Activated T-helper 9 cell treated with anti-CD3 and anti-CD28 coated beads, Interleukin-2, amount 50 U/mL, for 16 hours (primary cell): ENCODE data around the gene CSRP3.
A peak's percentile ranks its signal among the peaks of the same experiment; 100 is the strongest.

ENCODE experiments used
- DNase-seq: peaks from one replicate; pipeline ENCODE4 v3.0.0-alpha.2; 2020; ENCODE audit warnings: low read depth

CSRP3 gene

DNA sequence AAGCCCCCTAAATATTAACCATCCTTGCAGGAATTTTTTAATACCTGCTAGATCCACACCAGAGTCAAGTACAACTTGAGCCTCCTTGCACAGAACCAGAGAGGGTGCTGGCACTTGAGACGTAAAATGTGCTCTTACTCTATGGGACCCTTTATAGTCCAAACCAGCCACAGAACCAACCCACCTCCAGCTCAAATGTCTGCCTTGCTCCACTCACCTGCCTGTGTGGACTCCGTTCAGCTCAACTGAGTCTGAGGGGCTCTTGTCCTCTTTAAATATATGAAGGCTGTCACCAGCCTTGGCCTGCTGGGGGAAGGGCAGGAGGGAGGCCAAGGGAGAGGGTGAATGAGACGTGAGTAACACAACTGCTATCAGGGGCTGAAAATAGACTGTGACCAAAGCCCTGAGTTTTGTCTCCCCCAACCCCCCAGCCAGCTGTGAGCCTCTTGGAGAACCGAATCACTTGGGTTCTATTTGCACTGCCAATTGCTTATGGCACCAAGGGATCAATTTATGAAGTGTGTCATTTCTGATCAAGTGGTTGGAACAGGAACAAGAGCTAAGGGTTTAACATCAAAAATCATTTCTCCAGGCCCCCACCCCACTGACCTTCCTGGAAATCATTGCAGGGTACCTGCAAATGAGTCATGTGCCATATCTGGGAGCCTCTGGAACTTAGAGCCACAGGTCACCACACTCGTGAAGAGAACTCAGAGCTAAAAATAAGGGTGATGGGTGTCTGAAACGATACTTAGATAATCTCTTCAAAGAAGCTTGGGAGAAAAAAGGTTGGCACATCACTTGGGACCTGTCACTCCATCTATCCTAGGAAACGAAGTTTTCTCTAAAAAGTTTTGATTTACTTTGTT lies at the start of gene CSRP3:
Gene CSRP3, minus strand, starts transcription at position 247 of the 869 bp plus-strand sequence. CDS start 9,535 bp downstream, outside the sequence.
- no peak for DNase-seq

DNA sequence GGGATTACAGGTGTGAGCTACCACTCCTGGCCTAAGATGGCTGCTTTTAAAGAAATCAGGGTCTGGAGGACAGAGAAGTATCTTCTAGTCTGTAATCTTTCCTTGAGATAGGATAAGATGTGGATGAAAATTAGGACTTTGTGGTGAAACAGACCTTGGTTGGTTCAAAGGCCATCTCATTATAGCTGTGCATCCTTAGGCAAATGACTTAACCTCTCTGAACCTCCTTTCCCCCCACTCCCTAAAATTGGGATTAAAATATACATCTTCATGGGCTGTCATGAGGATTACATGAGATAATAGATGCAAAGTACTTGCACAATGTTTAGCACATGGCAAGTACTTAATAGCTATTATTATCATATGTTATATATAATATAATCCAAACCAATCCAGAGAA lies 49.8 kb upstream of the CSRP3 start:
- no peak for DNase-seq

DNA sequence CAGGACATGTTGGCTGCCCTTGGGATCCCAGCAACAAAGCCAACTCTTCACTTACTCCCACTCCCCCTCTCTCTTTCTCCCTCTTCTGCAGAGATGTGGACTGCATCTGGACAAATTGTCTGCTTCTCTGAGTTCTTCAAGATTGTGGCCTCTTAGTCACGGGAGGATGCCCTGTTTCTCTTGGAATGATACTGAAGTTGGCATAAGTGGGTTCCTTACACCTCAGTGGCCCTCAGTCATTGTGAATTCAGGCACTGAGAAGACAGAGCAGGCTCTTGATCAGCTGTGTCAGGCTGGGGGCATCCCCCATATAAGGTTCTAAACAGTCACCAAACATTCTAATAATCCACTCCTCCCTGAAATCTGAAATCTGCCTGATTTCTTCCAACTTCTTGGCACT lies 45.0 kb upstream of the CSRP3 start:
- no peak for DNase-seq

DNA sequence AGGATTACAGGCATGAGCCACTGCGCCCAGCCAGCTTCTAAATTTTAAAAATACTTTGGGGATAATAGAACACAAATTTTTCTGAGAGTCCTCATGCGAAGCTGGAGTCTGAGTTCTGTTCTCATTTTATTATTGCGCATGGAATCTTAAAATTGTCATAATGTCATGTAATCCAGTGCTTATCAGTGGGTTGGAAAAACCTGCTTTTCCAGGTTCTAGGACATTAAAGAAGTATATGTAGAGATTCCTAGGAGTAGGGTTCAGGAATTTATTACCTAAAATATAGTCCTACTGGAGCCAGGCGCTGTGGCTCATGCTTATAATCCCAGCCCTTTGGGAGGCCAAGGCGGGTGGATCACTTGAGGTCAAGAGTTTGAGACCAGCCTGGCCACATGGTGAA lies 43.6 kb upstream of the CSRP3 start:
- no peak for DNase-seq

GRCh38 chr11:19244621-19245020 lies 42.8 kb upstream of the CSRP3 start:
- DNase-seq, result no peak

DNA sequence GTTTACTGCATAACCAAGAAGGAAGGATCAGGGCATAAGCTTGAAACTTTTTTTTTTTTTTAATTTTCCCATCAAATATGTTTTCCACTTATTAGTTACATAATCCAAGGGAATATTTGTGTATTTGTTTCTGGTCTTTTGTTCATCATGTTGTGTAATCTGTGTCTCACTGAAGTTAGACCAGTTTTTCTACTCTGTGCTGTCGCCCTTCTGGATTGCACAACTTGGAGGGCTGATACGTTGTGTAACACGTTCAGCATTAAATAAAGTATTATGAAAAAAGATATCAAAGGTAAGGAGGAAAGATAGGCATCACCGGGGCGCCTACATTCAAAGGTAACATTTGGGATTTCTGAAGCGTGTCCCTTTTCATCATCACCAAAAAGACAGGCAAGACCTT lies 42.3 kb upstream of the CSRP3 start:
- no peak for DNase-seq

GRCh38 chr11:19243613-19244012 lies 41.8 kb upstream of the CSRP3 start:
- DNase-seq, result no peak

DNA sequence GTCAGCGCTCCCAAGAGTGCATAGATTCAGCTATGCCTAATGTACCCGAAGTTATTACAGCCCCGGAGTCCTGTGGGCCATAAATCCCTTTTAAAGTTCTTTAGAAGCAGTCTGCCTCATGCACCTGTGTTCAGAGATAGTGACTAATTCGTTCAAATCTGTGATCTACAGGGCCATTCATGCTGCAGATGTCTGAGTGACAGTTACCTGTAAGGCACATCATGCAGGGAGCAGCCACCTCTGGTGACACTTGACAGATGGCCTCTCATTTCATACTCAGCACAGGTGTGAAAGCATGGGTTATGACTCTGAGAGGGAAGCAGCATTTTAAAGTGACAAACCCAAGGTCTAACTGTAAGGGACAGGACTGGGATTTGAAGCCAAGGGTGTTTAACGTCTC lies 41.4 kb upstream of the CSRP3 start:
- DNase-seq, result no peak

DNA sequence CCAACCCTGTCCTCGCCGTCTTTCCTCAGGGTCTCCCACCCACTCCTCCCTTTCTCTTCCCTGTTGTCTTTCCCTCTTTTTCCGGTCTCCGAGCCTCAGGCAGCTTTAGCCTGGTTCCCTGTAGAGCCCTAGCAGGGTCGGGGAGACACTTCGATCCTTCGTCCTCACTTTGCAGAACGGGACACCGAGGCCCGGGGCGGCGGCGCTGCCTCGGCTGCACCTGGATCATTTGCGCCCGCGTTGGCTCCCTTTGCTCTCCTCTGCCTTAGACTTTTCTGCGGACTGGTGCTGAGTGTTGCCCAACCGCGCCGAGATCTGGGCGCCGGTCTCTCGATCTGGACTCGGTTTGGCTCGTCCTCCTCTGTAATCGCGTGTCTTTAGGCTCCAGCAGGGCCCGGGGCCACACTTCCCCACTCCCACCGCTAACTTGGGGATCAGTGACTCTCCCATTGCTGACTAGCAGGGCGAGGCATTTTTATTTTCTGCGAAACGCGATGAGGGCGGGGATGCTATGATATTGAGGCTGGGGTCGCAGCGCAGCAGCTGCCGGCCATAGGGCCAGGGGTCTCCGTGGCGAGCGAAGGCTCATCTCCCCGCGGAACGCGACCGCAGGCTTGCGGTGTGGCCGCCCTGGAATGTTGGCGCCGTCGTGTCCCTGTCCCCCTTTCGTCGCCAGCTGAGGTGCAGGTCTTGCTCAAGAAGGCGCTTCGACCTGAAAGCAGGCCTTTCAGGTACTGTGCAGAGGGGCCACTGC lies 40.6 kb upstream of the CSRP3 start:
- no peak for DNase-seq

GRCh38 chr11:19241260-19242178 lies 39.7 kb upstream of the CSRP3 start:
- DNase-seq, result no peak

DNA sequence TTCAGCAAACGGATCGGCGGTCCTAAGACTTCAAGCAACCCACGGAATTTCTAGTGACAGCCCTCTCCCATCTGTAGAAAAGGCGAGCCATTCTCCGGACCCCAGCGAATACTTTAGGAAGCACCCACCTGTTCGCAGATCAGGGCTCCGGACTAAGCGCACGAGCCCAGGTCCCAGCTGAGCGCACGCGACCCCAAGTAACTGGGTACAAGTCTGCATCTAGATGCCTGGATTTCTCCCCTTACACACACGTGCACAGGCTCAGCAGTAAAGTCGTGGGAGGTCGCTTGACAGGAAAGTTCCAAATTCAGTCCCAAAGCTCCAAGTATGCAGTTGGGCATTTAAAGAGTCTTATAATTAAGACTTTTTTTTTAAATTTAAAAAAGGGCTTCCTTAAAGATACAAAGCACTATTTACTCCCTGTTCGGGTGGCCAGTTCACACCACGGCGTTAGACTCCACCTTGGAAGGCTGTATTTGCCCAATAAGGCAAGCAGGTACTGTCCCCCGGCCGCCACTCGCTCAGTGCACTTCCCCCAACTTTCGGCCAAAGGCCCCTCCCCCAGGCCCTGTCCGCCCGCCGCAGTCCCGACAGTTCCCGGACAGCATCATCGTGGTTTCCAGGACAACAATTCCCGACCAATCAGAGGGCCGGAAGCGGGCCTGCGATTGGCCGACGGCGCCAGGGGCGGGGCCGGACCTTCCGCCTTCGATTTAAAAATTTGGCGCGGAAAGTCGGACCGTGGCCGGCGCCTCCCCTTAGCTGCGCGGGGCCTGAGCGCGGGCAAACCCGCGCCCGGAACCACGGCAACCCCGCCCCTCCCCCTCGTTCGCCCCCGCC lies 38.9 kb upstream of the CSRP3 start, which contains the start of gene E2F8:
Gene E2F8, minus strand, starts transcription at position 526 of the 840 bp plus-strand sequence. CDS start 824 bp downstream, outside the sequence.
- peak; percentile 67 for DNase-seq

DNA sequence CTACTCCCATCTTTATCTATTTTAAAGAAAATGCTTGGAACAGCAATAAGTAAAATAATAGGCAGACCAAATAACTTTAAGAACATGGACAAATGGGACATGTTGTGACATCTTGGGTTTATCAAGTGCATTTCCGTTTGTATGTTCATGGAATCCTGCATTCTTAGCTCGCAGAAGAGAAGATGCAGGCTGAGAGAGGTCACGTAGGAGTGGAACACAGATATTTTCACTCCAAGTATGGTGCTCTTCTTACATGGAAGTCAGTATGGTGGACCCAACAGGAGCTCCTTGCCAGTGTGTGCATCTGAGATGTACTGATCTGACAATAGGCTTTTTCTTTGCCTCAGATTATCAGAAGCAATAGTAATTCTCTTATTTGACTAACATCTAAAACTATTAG lies 37.3 kb upstream of the CSRP3 start:
- DNase-seq, result no peak

GRCh38 chr11:19237813-19238212 lies 36.0 kb upstream of the CSRP3 start:
- DNase-seq, result no peak

GRCh38 chr11:19237381-19237780 lies 35.6 kb upstream of the CSRP3 start:
- DNase-seq, result no peak

DNA sequence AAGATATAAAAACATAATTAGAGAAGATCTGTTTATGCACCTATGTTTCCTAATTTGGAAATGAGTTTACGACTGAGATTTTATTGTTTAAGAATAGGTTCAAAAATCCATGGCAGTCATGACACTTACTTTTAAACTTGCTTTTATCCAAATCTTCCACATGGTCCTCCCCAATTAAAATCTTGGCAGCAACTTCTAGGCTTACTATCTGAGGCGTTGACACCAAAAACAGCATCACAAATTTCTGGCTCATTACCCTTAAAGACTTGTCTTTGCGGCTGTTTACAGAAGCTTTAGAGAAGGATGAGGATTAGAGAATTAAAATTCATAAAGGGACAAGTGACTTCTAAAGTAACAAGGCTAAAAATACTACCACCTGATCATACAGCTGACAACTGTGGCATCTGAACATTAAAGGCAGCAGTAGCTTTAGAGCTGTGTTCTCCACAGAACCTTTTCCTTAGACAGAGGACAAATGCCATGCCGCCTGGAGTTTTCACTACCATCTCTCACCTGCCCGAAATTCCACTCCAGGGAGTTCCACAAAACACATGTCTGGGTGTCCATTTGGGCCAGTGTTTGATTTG lies 32.5 kb upstream of the CSRP3 start:
- DNase-seq, result no peak

GRCh38 chr11:19232910-19233503 lies 31.2 kb upstream of the CSRP3 start:
- no peak for DNase-seq

- DNase-seq, result no peak
Observed at GRCh38 chr11:19229671-19230070, 27.9 kb upstream of the CSRP3 start.

DNA sequence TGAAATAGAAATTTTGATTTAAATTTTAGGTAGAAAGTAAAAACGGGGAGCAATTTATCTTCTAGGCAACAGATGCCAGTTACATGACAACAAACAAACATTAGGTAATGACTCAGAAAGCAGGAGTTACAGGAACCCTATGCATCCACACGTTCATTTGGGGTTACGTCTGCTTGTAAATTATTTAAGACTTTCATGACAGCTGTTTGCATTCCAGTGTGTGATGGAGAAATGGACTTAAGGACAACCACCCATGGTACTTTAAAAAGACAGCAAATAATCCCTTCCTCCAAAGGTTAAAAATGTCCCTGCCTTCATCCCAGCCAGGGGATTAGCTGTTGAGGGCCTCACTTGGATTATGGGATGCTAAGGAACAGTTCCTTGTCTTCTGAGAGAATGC lies 27.2 kb upstream of the CSRP3 start:
- no peak for DNase-seq

DNA sequence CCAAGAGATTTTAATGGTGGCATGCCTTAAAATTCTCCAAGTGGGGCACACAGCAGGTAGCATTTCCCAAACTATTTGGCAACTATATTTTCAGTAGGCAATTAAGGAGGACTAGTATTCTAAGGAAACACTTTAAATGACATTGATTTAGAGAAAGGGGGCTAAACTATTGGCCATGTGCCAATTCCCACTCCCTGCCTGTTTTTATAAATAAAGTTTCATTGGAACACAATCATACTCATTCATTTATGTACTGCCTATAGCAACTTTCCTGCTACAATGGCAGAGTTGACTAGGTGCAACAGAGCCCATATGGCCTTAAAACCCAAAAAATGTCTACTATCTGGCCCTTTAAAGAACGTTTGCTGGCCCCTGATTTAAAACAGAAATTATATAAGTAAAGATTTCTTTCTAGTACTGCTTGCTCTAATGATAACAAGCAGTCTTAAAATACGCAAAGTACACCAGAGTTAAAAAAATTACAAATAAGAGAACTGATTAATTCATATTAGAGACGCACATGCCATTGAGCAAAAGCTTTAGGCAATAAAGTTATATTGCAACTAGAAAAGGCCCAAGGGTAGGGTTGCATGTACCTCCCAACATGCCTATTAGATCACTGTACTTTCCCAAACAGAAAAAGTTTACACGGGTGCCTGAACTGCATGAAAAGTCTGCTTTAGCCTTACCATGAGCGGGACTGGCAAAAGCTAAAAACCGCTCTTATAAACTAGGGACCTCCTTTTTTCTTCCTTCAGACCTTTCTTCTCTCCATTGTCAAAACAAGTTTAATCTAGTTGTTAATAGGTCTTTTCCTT lies 24.8 kb upstream of the CSRP3 start:
- no peak for DNase-seq

GRCh38 chr11:19225581-19225980 lies 23.8 kb upstream of the CSRP3 start:
- no peak for DNase-seq
